NCI-H2029 treated with DMSO at 0.1 percent for 48 hours (cell line): ENCODE results near the gene MYO1H.
"Not testable (repeated sequence)": the region's sequence is repeated elsewhere in the genome, so short reads cannot be mapped to it uniquely, and the experiment has no call there.

Experiments used
- DNase-seq: peaks from one replicate; lab custom pipeline; 2025; lab: John Stamatoyannopoulos, UW

MYO1H gene

DNA sequence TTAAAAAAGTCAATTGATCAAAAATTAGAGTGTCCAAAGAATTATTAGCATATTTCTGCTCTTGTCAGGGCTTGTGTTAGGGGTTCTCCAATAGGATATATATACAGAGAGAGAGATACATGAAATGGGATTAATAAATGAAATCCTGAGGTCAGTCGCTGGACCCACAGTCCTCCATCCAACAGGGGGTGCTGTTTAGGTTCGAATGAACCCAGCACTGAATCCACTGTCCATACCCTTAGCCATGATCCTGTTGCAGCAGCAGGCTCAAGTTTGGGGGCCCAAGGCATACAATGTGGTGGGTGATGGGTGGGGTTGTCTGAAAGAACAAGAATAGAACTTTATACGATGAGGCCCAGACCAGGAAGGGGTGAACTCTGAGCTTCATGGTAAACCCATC is 780 bp upstream of the MYO1H start:
- DNase-seq = no peak

DNA sequence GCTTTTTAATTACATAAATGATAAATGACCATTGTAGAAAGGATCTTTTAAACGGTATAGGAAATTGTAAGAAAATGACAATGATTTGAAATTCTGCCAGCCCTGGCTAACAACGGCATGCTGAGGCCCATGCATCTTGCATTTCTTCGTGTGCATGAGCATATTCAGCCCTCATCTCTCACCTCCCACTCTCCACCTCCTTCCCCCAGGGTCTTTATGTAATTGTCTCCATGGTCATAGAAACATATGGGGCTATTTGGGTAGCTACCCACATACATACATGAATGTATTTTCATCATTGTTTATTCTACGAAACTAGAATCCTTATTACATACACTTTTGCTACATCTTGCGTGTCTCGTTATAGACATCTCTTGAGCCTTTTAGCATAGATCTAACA is 4.5 kb downstream of the MYO1H start:
- no peak for DNase-seq

DNA sequence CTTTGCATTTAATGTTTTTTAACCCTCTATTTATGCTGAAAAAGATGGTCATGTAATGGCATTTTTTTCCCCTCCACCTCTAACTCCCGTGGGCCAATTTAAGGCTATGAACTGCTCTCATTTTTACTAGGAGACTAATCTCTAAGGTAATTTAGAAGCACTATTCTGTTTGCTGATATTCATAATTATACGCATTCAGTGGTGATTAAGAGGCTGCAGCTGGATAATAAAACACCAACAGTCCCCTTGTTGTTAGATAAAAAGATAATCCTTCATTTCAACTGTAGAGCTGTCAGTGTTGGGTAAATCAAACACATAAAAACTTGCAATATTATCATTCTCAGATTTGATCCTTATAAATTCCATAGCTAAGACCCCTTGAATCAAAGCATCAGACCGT is 8.9 kb downstream of the MYO1H start:
- DNase-seq = no peak

DNA sequence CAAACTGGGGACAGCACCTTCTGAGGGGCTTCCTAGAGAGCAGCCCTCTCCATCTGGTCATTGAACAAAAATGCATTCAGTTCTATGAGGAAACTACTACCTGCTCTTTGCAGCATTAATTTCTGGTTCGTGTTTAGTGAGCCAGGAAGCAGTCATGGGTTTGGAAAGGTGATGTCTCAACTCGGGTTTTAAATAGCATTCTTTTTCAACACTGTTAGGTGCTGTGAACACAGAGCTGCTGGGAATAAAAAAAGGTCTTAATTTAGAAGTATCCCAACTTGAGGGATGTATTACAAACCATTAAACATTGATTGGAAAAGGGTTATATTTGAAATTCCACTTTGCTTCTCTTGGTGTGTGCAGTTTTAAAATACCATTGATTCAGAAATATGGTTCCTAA is 9.3 kb downstream of the MYO1H start:
- DNase-seq = no peak

- no peak for DNase-seq
Observed at GRCh38 chr12:109358154-109358869, 10.6 kb downstream of the MYO1H start.

- no peak for DNase-seq
Observed at GRCh38 chr12:109359131-109359690, 11.5 kb downstream of the MYO1H start.

- DNase-seq = no peak
Observed at GRCh38 chr12:109369831-109370230, 22.1 kb downstream of the MYO1H start.

DNA sequence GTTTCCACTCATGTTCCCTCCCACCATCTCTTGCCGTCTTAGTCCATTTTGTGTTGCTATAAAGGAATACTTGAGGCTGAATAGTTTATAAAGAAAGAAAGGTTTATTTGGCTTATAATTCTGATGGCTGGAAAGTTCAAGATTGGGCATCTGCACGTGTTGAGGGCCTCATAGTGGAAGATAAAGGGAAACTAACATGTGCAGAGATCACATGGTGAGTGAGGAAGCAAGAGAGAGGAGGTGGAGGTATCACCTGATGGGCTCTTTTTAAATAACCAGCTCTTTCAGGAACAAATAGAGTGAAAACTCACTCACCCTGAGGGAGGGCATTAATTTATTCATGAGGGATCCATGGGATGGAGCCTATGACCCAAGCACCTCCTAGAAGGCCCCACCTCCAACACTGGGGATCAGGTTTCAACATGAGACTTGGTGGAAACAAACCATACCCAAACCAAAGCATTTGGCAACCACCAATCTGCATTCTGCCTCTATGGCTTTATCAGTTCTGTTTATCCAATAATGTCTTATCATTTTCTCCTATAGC is 29.5 kb downstream of the MYO1H start:
- DNase-seq = no peak

GRCh38 chr12:109378569-109378968 is 30.9 kb downstream of the MYO1H start:
- no peak for DNase-seq

- DNase-seq = no peak
Observed at GRCh38 chr12:109382031-109382430, 34.3 kb downstream of the MYO1H start.

GRCh38 chr12:109383240-109383639 is 35.5 kb downstream of the MYO1H start:
- no peak for DNase-seq

GRCh38 chr12:109385339-109386058 is 37.8 kb downstream of the MYO1H start:
- peak; percentile 42 for DNase-seq

DNA sequence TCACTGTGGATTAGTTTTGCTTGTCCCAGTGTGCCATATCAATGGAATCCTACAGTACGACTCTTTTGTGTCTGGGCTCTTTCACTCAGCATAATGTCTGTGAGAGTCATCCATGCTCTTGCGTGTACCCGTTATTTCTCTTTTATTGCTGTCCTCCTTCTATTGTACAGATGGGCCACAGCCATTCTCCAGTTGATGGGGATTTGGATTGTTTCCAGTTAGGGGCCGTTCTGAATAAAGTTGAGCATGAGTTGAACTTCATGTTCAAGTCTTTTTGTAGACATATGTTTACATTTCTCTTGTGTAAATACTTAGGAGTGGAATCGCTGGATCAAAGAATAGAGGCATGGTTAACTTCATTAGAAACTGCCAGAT is 38.3 kb downstream of the MYO1H start:
- no peak for DNase-seq

- DNase-seq = no peak
Observed at GRCh38 chr12:109387425-109388166, 39.9 kb downstream of the MYO1H start.

GRCh38 chr12:109388167-109388563 is 40.5 kb downstream of the MYO1H start:
- no peak for DNase-seq

- DNase-seq = no peak
Observed at GRCh38 chr12:109389146-109389545, 41.4 kb downstream of the MYO1H start.

DNA sequence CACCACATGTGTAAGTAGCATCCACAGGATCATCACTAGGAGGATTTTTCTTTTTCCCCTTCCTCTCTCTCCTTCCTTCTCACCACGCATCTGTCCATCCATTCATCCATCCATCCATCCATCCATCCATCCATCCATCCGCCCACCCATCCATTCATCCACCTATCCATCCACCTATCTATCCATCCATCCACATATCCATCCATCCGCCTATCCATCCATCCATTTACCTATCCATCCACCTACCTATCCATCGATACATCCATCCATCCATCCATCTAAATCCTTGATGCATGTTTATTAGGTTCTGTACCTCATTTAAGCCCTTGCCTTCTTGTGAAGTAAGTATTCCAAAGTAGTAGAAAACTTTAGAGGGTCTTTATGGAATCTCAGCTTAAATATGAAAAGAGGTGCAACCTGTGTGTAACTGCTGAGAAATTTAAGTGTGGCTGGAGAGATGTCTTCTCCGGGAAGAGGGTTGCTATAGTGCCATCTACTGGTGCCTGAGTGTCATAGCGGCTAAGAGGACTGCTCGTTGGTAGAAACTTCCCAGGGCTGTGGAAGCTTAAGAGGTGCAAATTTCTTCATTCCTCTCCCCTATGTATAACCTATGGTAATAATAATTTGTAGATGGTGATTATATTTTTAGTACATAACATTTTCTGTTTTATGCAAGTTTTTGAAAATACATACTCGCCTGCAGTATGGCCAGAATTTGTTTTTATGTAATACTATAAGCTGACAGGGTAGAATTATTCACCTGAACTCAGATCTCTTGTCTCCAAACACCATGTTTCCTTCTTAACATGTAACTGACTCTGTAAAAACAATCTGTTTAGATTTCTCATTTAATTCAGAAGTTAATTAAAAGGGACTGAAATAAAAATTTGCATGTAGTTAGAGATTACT is 46.0 kb downstream of the MYO1H start:
- peak; percentile 63 for DNase-seq

GRCh38 chr12:109394891-109395290 is 47.2 kb downstream of the MYO1H start:
- no peak for DNase-seq

DNA sequence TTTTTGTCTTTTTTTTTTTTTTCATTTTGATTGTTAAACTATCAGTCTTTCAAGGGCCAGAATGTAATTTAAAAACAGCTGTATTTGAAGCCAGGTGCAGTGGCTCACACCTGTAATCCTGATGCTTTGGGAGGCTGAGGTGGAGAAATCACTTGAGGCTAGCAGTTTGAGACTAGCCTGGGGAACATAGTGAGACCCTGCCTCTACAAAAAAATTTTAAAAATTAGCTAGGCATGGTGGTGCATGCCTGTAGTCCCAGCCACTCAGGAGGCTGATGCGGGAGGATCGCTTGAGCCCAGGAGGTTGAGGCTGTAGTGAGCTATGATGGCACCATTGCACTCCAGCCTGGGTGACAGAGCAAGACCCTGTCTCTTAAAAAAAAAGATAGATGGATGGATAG is 57.1 kb downstream of the MYO1H start:
- not testable (repeated sequence) for DNase-seq

DNA sequence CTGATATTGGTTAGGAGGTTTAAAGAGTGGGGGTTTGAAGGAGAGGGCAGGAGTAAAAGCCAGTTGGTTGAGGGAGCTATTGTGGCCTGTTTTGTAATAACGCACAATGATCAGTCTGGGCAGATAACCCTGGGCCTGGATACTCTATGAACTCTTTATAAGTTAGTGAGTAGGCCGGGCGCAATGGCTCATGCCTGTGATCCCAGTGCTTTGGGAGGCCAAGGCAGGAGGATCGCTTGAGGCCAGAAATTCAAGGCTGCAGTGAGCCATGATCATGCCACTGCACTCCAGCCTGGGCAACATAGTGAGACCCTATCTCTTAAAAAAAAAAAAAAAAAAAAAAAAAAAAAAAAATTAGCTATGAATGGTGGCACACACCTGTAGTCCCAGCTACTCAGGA is 58.4 kb downstream of the MYO1H start:
- not testable (repeated sequence) for DNase-seq

- DNase-seq = no peak
Observed at GRCh38 chr12:109418848-109419480, 71.3 kb downstream of the MYO1H start.
